Activated CD8-positive, alpha-beta memory T cell treated with anti-CD3 and anti-CD28 coated beads, Interleukin-2, amount 50 U/mL, for 4 hours (primary cell): ENCODE measurements around the gene NPTX1.

Experiments used
- DNase-seq: peaks from one replicate; pipeline ENCODE4 v3.0.0-alpha.2; 2020

NPTX1 gene

GRCh38 chr17:80503031-80503430 is 26.6 kb upstream of the NPTX1 start:
- no peak for DNase-seq

GRCh38 chr17:80502578-80502877 is 26.1 kb upstream of the NPTX1 start:
- no peak for DNase-seq

- DNase-seq: no peak
These were observed 25.6 kb upstream of the NPTX1 start for GRCh38 chr17:80501741-80502577.

GRCh38 chr17:80499961-80500665 is 23.7 kb upstream of the NPTX1 start:
- no peak for DNase-seq

GRCh38 chr17:80499560-80499959 is 23.2 kb upstream of the NPTX1 start:
- no peak for DNase-seq

GRCh38 chr17:80498920-80499410 is 22.6 kb upstream of the NPTX1 start:
- no peak for DNase-seq

GRCh38 chr17:80498242-80498919 is 22.0 kb upstream of the NPTX1 start:
- no peak for DNase-seq

GRCh38 chr17:80497726-80498241 is 21.4 kb upstream of the NPTX1 start:
- DNase-seq: no peak

GRCh38 chr17:80494547-80494946 is 18.1 kb upstream of the NPTX1 start:
- DNase-seq: no peak

GRCh38 chr17:80492343-80493136 is 16.1 kb upstream of the NPTX1 start:
- no peak for DNase-seq

GRCh38 chr17:80491478-80492342 is 15.3 kb upstream of the NPTX1 start:
- DNase-seq: no peak

GRCh38 chr17:80487511-80487910 is 11.1 kb upstream of the NPTX1 start:
- no peak for DNase-seq

GRCh38 chr17:80486692-80487091 is 10.3 kb upstream of the NPTX1 start:
- no peak for DNase-seq

- no peak for DNase-seq
These were observed 9.4 kb upstream of the NPTX1 start for GRCh38 chr17:80485846-80486245.

GRCh38 chr17:80482555-80483308 is 6.3 kb upstream of the NPTX1 start:
- no peak for DNase-seq

GRCh38 chr17:80482058-80482318 is 5.6 kb upstream of the NPTX1 start:
- DNase-seq: no peak

GRCh38 chr17:80481284-80482057 is 5.1 kb upstream of the NPTX1 start:
- no peak for DNase-seq

- no peak for DNase-seq
These were observed 3.8 kb upstream of the NPTX1 start for GRCh38 chr17:80480248-80480647.

- no peak for DNase-seq
These were observed 2.8 kb upstream of the NPTX1 start for GRCh38 chr17:80479246-80479566.

GRCh38 chr17:80478487-80479245 is 2.3 kb upstream of the NPTX1 start:
- DNase-seq: no peak
